NCI-H187 treated with DMSO at 0.1 percent for 48 hours (cell line): ENCODE results near the gene PCNX2.

Experiments
- DNase-seq: peaks from one replicate; lab custom pipeline; 2025; lab: John Stamatoyannopoulos, UW

PCNX2 gene

GRCh38 chr1:232962761-232963745 is 332.5 kb downstream of the PCNX2 start:
- DNase-seq = no peak

- DNase-seq = no peak
Observed at GRCh38 chr1:232958067-232958466, 337.5 kb downstream of the PCNX2 start.

DNA sequence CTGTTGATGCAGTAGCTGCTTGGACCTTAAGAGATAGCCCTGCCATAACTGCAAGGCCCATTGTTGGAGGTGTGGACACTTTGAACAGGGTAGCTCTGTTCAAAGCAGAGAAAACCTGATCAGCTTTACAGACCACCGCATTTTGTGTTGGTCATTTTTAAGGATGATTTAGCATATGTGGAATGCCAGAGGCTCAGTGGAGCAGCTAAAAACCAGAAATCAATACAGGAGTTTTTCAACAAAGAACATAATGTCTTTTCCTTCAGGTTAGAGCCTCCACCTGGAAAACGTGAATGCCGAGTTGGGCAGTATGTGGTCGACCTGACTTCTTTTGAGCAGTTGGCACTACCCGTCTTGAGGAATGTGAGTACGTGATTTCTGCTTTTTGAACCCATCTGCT is 339.4 kb downstream of the PCNX2 start:
- no peak for DNase-seq

GRCh38 chr1:232954594-232955365 is 340.7 kb downstream of the PCNX2 start:
- DNase-seq = no peak

- no peak for DNase-seq
Observed at GRCh38 chr1:232952514-232953499, 342.7 kb downstream of the PCNX2 start.

- no peak for DNase-seq
Observed at GRCh38 chr1:232951605-232952004, 343.9 kb downstream of the PCNX2 start.

- no peak for DNase-seq
Observed at GRCh38 chr1:232951180-232951579, 344.3 kb downstream of the PCNX2 start.

DNA sequence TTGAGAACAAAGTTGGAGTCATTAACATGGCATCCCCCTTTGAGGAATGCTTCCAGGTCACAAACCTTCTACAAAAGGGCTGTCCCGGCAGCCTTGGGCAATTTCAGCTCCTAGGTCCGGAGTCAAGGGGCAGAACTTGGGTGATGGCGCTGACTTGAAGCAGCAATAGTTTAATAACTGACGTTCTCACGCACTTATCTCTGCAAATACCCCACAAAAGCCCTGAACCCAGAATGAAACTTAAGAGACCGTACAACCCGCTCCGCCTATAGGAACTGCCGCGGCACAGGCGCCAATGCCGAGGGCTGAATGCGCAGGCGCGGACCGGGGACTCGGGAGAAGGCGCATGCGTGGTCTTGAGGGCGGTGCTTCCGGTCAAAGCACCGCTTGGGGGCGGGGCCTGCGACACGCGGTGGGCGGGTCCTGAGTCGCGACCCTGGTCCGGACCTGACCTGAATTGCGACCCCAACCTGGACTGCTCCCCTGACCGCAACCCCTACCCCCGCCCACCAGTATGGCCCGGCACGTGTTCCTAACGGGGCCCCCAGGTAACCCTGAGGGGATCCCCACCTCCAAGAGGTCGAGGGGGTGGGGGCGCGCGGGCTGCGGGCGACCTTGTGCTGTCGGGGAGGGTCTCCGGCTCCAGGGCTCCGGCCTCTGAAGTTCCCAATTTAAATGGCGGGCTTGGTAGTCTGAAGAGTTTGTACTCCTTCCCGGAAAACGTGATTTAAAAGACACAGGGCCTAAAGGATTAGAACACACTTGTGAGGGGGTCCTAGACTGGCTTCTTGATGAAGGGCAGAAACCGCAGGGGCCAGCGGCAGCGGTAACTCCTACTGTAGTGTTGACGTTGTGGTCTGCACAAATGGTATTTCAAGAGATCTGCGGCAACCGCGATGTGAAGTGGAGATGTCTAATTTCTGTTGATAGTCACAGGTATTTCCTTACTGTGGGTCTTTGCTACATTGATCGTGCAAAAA is 345.0 kb downstream of the PCNX2 start, which contains the start of gene NTPCR:
Gene NTPCR (plus strand): TSS at position 415 of the 980 bp plus-strand sequence. CDS start 100 bp downstream, at position 515.
- no peak for DNase-seq

- DNase-seq = no peak
Observed at GRCh38 chr1:232949636-232950196, 345.8 kb downstream of the PCNX2 start.

GRCh38 chr1:232944347-232944746 is 351.2 kb downstream of the PCNX2 start:
- no peak for DNase-seq

GRCh38 chr1:232943679-232944252 is 351.8 kb downstream of the PCNX2 start:
- no peak for DNase-seq

- DNase-seq = no peak
Observed at GRCh38 chr1:232942413-232943294, 352.9 kb downstream of the PCNX2 start.

- no peak for DNase-seq
Observed at GRCh38 chr1:232940262-232940661, 355.3 kb downstream of the PCNX2 start.

DNA sequence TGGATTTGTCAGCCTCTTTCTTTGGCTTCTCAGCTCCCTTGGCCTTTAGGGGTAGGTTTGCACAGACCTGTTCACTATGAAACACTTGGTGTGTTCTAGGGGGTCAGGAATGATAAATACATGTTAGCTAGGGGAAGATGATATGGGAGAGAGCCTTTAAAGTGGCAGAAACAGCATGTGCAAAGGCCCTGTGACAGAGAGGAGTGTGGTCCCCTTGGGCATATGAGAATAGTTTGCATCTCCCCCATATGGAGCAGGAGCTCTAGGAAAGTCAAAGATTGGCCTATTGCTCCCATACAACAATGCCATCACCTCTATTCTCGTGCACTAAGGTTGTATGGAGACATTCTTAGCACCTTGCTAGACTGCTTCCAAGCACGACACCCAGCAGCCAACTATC is 355.8 kb downstream of the PCNX2 start:
- no peak for DNase-seq

DNA sequence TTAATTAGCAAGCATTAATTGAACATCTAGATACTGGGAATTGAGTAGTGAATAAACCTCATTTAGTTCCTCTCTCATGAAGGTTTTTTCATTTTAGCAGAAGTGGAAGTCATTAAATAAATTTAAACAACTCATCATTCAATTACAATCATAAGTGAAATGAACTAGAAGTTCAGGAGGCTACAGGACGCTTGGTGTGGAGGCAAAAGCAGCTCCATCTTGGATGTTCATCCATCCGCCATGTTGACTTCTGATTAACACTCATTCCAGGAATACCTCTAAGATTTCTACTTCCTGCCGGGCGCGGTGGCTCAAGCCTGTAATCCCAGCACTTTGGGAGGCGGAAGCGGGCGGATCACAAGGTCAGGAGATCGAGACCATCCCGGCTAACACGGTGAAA is 356.6 kb downstream of the PCNX2 start:
- no peak for DNase-seq

DNA sequence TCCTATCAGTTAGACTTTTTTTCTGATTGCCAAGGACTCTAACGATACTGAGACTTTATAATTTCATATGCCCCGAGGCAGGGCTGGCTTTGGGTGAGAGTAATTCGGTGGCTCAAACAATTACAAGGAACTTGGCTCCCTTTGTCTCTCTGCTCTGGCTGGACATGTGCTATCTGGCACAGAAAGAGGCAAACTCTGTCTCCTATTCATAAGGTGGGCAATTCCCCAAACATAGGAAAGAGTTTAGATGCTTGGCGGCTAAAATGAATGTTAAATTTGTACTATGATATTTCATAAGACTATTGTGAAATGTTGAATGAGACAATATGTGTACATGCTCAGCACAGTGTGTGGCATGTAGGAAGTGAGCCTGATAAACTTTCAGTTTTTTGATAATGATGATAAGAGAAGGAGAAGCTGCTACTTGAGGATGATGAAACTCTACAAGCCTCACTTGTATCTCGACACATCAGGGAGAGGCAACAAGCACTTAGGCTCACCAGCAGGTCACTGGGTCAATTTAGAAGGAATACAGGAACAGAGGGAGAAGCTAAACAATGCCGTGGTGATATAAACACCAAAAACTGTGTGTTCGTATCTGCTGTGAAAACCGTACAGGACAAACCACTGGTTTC is 357.7 kb downstream of the PCNX2 start:
- no peak for DNase-seq

GRCh38 chr1:232936941-232937340 is 358.6 kb downstream of the PCNX2 start:
- DNase-seq = no peak
